K562 (cell line): ENCODE results near the gene MFNG. TPM values are rescaled to one million over a fixed set of nuclear protein-coding genes. Genes with fewer than 3 reads are reported as not detected.

Experiments
- CBX3 ChIP-seq, 2 experiments: IDR thresholded peaks; 1 replicate in 1 of 2; 2 replicates in 1 of 2; pipeline ENCODE4 v1.6.1; 2012; ENCODE audit warnings: inconsistent platforms in 2 of 2, low read length in 2 of 2, borderline replicate concordance in 1 of 2, control low read depth in 1 of 2
- GABPB1 ChIP-seq: sonication (generic); formaldehyde crosslinking; IDR thresholded peaks from 2 replicates; pipeline ENCODE4 v1.8.0; 2022; ENCODE audit warnings: mild to moderate bottlenecking, missing genetic modification reagents
- GTF2E2 ChIP-seq: fragments of 200-800 bp; sonication (Bioruptor generic); IDR thresholded peaks from 2 replicates; pipeline ENCODE4 v1.6.1; 2016; ENCODE audit warnings: missing genetic modification characterization, missing compliant biosample characterization
- HOXB6 ChIP-seq: fragments of 250-450 bp; sonication (Bioruptor Pico); IDR thresholded peaks from 2 replicates; pipeline ENCODE4 v1.5.1; 2022; ENCODE audit warnings: mild to moderate bottlenecking, borderline replicate concordance
- KLF13 ChIP-seq: fragments of 450-650 bp; IDR thresholded peaks from 2 replicates; pipeline ENCODE4 v1.6.1; 2016; ENCODE audit warnings: missing genetic modification characterization, low read depth, mild to moderate bottlenecking, missing compliant biosample characterization, moderate library complexity, borderline replicate concordance
- POLR2H ChIP-seq: IDR thresholded peaks from 2 replicates; pipeline ENCODE4 v1.6.1; 2016; ENCODE audit warnings: missing genetic modification characterization, low read depth, mild to moderate bottlenecking, control low read depth, missing compliant biosample characterization, moderate library complexity
- PPARD ChIP-seq: fragments of 250-450 bp; sonication (Bioruptor Pico); IDR thresholded peaks from 2 replicates; pipeline ENCODE4 v1.8.0; 2022; ENCODE audit warnings: inconsistent platforms, mild to moderate bottlenecking, moderate library complexity
- RAD51 ChIP-seq: fragments of 450-650 bp; IDR thresholded peaks from 2 replicates; pipeline ENCODE4 v1.7.1; 2016; ENCODE audit warnings: low read depth, mild to moderate bottlenecking, borderline replicate concordance
- THAP12 ChIP-seq: fragments of 250-450 bp; sonication (Bioruptor Pico); IDR thresholded peaks from 2 replicates; pipeline ENCODE4 v1.9.0; 2021; ENCODE audit warnings: mild to moderate bottlenecking, inconsistent platforms
- USF1 ChIP-seq: sonication (generic); formaldehyde crosslinking; IDR thresholded peaks from 2 replicates; pipeline ENCODE4 v1.9.0; 2022; ENCODE audit warnings: mild to moderate bottlenecking, missing genetic modification reagents
- USF2 ChIP-seq: sonication (generic); formaldehyde crosslinking; IDR thresholded peaks from 2 replicates; pipeline ENCODE4 v1.5.0; 2020; ENCODE audit warnings: missing genetic modification reagents
- ZBTB40 ChIP-seq, 2 experiments: fragments of 450-650 bp in 1 of 2; sonication (generic) in 1 of 2; formaldehyde crosslinking in 1 of 2; IDR thresholded peaks; 2 replicates each; pipeline versions ENCODE4 v1.7.1 to v1.9.0; 2016 to 2022; ENCODE audit warnings: inconsistent platforms in 1 of 2, mild to moderate bottlenecking in 1 of 2, missing genetic modification reagents in 1 of 2
- ZNF232 ChIP-seq: sonication (generic); formaldehyde crosslinking; IDR thresholded peaks from 2 replicates; pipeline ENCODE4 v1.8.0; 2022; ENCODE audit warnings: mild to moderate bottlenecking, missing genetic modification reagents
- polyA plus RNA-seq, 8 experiments: library from polyadenylated mRNA; depleted of rRNA in 4 of 8; stranded (reverse) in 5 of 8; unstranded in 3 of 8; fragments of >200 nt; fragmentation: Nextera tagmentation in 2 of 8; fragmentation: Illumina TruSeq in 1 of 8; extraction: Ambion mirVana in 2 of 8; extraction: Trizol in 1 of 8; gene quantifications; 2 replicates each; pipeline versions ENCODE4 v1.2.1 to v1.2.3, GENCODE V29; 2011 to 2014; ENCODE audit warnings: inconsistent platforms in 1 of 8, missing spikeins in 1 of 8
- total RNA-seq, 7 experiments: library from RNA; depleted of rRNA in 6 of 7; stranded (reverse); fragments of >200 nt in 6 of 7; fragmentation: Illumina TruSeq in 2 of 7; extraction: Trizol in 2 of 7; gene quantifications; 2 replicates each; pipeline versions ENCODE4 v1.2.1 to v1.2.3, GENCODE V29; 2011 to 2021; ENCODE audit warnings: low replicate concordance in 1 of 7

MFNG gene
- total and polyA plus RNA-seq, 9 of the 15 experiments (the other 6 are each of a cell fraction or from before 2014, with no cell fraction given) = 0.13 to 0.73 (median 0.38) TPM; not detected in 4

- TF ChIP-seq ZBTB40 (IDR thresholded peaks at IDR 0.05) (no peak), ZBTB40 (CRISPR knock-in tag; IDR thresholded peaks at IDR 0.05) (no peak), HOXB6 (no peak), THAP12 (CRISPR knock-in tag) (no peak), ZNF232 (CRISPR knock-in tag) (no peak), PPARD (CRISPR knock-in tag) (no peak), KLF13 (tag) (no peak), POLR2H (tag) (no peak), CBX3 (IDR thresholded peaks at IDR 0.05; ENCODE audit: borderline replicate concordance in 1 of 2, low read length in 2 of 2) (0 out of 3 replicates have a peak, but pooled peaks of 1 of the 2 experiments have one; percentile 48), GABPB1 (CRISPR knock-in tag) (no peak), RAD51 (peak; percentile 37; the same call in 1 of the 2 replicates), USF2 (peak; percentile 68), USF1 (CRISPR knock-in tag) (peak; percentile 79), GTF2E2 (no peak)
Measured at GRCh38 chr22:37440875-37441274, 45.3 kb downstream of the MFNG start (continued).
